GM21825 (cell line): ENCODE results near the gene FNDC5.

Source experiments
- ATAC-seq: cut with Tn5 transposase; IDR thresholded peaks from one replicate; pipeline ENCODE4 v1.9.1; 2021; ENCODE audit warnings: mild to moderate bottlenecking, moderate library complexity; ENCODE audit not compliant: unreplicated experiment

FNDC5 gene

DNA sequence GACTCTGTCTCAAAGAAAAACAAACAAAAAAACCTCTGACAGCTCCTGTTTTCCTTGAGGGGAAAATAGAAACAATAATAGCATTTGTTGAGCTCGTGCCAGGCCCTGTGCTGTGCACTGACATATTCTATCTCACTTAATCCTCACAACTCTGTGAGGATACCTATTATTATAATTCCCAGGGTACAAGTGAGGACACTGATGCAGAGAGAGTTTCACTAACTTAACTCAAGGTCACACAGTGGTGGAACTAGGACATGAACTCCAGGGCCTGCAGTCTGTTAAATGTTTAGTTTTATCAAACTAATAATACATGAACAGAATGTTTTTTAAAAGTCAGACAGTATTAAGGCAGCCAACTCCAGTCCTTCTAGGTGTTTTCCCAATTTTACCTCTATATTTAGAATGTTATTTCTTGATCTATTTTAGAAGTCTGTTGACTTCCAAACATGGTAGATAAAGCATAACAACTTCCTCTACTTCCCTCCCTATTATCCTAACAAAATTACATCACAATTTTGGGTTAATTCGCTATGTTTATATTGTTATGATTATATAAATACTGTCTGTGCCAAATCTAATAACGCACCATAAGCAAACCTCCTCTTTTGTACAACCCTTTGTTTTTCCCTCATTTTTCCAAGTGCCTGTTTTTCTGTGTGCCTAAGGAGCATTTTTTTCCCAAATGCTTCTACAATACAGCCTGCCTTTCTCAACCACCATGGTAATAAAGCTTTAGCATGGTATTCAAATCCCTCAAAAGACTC lies 4.9 kb downstream of the FNDC5 start:
- no peak for ATAC-seq

DNA sequence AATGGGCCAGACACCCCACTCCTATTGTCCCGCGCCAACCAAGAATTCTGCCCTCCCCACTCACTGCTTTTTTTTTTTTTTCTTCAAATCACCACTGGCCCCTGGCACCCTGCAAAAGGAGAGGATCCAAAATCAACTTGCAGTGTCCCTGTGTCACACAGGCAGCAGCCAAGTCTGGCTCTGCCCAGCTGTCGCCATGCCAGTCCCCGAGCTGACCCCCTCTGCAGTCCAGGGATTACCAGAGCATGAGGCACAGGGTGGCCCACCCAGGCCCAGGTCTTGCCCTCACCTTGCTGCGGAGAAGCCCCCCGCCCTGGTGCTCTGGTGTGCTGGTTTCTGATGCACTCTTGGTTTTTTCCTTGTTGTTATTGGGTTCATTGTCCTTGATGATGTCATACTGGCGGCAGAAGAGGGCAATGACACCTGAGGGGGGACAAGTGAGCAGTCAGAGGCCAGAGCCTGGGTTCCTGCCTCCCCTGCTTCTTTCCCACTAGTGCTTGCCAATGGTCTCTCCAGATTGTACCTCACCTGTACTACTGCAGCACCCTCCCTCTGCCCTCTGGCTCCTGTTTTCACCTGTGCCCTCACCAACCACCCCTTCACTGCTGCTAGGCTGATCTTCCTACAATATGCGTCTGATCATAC lies 6.2 kb downstream of the FNDC5 start:
- ATAC-seq: no peak

DNA sequence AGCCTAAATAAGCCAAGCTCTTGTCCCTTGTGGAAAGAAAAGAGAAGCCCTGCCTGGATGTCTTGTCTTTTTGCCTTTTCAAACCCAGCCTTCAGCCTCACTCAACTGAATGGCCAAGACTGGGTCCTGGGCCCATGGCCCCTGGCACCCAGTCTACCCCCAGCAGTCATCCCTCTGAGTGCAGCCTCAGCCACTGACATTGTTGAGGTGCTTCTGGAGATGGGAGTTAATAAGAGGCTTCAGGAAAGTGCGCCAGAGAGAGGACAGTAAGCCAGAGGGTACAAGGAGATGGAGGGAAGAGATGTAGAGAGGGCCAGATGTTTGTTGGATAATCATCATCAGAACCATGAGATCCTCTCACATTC lies 6.8 kb downstream of the FNDC5 start:
- ATAC-seq: no peak

DNA sequence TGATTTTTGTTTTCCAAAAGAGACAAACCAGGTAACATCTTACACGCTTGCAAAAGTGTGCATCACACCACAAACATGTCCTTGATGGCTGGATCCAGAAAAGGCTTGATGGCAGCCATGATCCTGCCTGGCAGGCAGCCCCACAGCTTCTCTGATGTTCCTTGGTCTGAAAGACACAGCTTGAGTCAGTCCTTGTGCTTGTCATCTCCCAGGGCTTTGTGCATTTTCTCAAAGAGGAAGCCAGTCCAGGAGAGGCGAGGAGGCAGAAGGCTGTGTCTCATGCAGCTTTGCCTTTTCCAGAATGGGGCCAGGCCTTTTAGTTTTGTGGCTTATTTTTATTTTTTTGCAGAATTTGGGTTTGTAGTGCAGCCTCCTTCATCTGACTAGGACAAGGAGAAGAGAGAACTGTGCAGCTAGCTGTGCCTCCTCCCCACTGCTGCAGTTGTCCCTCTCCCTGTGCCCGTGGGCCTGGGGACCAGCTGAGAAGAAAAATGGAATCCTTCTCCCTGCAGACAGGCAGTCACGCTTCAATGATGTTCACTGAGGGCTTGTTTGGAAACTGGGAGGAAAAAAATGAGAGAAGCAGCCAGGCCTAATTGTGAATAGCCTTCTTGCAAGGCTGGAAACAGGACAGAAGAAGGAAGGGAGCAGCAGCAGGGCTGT lies 7.4 kb downstream of the FNDC5 start:
- no peak for ATAC-seq

DNA sequence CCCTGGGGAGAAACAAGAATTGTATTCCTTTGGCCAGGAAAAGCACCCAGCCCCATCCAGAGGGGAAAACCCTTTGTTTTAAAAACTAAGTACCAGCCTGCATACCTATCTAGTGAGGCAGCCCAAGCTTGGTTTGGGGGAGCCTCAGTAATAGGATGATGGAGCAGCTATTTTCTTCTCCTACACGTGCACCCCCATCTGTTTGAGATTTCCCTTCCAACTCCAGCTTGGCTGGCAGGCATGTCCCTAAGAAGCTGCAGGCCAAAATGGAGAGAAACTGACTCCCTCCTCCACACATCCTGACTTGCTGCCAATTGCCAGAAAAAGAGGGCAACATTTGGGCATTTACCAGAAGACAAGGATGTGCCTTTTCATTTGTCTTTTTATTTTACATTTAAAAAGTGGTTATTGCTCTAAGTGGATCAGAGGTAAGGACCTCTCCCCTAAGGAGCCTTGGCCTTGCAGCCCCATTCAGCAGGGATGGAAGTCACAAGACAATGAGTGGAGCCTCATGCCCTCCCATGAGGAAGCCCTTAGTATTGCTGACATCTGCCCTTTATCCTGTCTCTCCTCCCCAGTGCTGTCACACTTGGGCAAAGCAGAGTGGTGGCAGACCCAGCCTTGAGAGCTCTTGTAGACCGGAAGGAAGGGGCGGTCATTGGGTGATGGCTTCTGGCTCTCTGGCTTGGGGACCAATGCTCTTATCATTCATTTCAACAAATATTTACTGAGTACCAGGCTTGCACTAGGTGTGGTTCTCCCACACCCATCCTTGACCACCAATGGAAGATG lies 8.6 kb downstream of the FNDC5 start:
- no peak for ATAC-seq

DNA sequence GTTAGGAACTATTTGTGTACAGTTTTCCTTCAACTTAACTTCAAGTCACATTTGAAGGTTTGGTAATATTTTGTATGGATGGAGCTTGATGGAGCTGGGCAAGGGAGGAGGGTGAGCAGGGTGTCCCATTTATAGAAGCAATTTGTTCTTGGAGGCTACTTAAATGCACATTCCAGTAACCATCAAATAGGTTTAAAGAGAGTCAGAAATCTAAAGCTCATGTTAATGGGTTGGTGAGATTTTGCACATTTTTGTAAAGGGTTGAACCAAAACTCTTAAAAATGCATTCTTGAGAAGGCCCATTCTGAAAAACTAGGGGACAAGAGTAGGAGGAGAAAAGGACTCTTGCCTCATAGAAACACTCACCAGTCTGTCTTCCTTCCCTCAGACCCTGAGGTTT lies 10.1 kb downstream of the FNDC5 start:
- no peak for ATAC-seq

DNA sequence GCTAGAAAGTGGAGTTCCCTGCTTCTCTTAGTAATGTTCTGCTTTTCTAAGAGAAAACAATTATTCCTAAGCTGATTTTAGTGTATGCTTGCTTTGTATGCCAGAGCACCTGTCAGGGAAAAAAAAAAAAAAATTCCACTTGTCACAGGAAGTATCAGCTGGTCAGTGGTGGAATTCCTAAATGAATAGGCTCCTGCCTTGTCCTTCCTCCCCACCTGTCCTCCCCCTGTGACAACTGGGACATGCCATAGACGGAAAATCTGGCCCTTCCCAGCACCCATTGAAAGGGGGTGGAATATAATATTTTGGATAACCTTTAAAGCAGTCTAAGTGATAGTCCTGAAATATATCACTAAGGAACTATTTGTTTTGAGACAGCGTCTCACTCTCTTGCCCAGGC lies 10.8 kb downstream of the FNDC5 start:
- no peak for ATAC-seq

DNA sequence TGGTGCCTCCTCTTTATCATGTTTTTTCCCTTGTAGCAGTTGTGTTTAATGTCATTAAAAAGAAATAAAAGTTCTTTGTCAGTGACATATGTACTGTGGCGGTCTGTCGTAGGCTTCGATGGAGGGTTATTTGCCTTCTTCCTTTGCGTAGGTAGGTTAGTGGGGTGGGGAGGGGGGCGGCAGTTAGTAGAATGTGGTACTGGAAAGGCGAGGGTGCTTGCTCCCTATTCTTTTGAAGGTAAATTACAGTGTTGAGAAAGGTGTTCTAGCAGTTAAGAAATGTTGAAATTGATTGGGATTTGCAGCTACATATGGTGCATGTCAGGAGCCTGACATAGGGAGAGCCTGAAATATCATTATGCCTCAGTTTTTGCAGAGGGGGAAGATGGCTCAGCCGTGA lies 11.9 kb downstream of the FNDC5 start:
- no peak for ATAC-seq

DNA sequence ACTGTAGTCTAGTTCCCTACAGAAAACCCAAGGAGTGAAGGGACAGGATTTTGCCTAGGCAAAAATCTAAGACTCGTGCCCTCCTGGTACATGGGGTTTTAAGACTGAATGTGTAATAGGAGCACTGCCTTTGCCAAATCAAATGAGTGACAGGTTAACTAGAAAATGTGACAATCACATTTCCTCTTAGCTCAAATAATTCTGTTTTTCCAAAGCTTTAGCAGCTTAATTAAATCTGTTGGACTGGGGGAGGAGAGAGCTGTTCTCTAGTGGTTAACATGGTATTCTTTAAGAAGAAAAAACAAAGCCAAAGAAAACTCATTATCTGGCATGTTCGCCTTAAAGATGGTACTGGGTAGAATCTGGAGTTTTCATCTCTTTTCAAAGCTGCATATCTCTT lies 12.6 kb downstream of the FNDC5 start:
- no peak for ATAC-seq

DNA sequence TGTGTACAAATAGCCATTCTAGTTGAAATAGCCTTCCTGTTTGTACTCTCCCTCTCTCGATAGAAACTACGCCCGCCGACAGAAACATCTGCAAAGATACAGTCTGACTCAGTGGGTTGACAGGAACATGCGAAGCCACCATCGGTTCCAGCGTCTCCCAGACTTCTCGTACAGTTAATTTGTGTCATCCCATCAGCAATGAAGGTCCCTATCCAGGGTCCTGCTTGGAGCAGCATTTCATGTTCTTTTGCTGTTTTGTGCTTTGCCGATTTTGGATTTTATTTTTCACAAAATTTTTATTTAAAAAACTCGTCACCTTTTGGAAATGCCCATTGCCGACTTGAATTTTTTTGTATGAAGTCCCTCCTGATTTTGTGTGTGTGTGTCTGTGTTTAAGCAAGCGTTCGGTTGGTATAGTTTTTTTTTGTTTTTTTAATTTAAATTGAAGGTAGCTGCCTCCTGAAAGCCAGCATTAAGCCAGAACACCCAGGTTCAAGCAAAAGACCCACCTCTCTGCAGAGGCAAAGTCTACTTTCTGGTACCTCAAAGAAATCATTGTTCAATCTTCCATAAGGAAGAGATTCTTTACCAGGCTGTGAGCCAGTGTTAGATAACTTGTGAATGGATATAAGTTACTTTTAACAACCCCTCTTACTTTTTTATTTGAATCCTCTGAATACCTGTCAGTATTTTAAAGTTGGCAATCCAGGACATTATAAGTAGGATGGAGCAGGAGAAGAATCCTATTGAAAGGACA lies 14.7 kb downstream of the FNDC5 start:
- ATAC-seq: no peak

DNA sequence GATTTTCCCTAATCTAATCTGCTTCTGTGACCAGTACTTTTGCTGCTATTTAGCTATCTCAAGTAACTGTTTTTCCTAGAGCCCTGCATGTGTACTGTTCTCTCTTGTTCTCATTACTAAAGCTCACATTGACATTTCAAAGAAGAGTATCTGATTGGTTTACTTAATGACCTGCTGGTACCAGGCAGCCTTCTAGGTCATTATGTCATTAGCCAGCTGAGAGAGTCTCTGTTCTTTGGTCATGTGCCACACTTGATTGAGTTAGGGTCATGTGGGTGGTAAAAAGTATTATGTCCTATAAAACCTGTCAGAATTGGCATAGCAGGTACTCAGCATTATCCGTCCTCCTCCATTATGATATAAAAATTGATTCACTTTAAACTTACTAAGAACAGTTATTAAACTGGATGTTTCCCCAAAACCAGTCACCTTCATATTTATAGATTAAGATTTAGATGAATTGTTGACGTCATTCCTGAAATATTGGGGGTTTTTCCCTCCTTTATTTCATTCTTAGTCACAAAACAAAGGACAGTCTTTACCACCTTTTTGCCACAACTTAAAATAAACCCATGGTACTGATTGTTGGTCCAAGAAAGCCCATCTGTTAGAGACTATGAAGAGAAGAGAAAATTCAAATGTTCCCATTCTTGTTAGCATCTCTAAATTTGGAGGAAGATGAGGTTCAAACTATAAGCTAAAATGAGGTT lies 22.2 kb downstream of the FNDC5 start:
- no peak for ATAC-seq

DNA sequence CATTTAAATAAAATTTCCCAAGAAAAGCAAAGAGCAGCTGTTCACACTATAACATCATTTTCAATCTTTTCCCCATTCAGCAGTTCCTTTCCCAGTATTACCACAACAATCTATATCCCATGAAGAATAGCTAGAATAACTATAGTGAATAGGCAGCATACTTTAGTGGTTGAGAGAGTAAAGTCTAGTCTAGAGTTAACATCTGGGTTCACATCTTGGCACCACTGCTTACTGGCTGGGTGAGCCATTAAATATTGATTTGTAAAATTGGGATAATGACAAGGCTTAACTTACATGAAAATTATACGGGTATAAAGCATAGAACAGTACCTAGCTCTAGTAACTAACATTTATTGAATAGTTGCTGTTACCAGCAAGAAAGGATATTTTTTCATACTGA lies 38.8 kb downstream of the FNDC5 start:
- no peak for ATAC-seq

DNA sequence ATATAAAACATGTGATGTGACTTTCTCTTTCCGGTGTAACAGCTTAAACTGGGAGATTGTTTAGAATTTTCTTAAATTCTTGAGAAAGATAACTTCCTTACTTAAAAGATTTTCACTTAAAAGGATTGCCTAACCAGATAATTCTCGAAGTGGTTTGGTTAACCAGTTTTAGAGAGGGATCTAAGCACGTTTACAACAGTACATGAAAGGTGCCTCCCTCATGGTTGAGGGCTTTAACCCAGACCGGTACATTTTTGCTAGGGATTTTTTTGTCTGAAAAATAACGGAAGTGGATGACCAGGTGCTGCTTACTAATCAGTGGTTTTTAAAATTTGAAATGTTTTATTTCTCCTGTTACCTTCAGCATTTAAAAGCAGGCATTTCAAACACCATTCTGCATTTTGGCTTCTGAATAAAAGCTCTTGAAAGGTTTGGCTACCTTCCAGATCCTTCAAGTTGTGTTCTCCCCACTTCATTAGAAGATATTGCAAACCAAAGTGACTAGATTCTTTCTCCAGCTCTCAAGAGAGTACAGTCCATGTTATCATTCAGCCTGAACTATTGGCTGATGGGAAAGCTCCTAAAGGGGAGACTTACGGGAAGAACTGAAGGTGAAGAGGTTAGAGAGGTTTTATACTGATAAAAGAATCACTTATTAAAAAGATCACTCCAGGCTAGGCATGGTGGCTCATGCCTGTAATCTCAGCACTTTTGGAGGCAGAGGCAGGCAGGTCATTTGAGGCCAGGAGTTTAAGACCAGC lies 40.4 kb downstream of the FNDC5 start:
- ATAC-seq: no peak

DNA sequence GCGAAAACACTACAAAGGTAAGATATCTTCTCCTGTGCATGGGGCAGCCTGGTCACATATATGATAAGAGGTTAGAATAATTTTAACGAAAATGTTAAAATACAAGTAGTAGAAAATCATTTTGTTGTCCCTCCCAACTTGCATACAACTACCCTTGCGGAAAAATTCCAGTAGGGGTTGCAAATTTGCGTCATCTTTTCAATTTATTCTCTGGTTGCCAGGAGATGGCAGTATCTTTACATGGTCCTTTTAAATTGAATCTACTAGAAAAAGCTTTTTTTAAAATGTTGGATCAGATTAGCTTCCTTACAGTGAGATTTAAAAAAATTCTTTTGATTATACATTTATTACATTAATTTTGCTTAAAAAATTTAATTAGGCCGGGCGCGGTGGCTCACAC lies 42.4 kb downstream of the FNDC5 start:
- no peak for ATAC-seq

DNA sequence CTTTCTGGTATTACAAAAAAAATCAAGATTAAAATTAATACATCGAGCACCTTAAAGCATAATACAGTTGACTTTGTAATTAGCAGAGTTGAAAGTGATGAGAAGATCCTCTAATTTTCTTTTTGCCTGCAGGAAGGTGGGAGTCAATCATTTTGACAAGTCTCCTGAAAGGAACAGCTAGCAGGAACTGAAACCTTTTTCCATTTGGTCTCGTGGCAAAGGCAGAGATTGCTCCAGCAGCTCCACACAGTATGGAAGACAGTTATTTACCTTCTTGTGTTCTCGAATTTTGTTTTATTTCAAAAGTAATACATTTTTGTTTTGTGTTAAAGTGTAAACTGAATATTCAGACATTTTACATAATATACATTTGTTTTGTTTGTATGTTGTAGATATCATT lies 45.5 kb downstream of the FNDC5 start:
- ATAC-seq: no peak

DNA sequence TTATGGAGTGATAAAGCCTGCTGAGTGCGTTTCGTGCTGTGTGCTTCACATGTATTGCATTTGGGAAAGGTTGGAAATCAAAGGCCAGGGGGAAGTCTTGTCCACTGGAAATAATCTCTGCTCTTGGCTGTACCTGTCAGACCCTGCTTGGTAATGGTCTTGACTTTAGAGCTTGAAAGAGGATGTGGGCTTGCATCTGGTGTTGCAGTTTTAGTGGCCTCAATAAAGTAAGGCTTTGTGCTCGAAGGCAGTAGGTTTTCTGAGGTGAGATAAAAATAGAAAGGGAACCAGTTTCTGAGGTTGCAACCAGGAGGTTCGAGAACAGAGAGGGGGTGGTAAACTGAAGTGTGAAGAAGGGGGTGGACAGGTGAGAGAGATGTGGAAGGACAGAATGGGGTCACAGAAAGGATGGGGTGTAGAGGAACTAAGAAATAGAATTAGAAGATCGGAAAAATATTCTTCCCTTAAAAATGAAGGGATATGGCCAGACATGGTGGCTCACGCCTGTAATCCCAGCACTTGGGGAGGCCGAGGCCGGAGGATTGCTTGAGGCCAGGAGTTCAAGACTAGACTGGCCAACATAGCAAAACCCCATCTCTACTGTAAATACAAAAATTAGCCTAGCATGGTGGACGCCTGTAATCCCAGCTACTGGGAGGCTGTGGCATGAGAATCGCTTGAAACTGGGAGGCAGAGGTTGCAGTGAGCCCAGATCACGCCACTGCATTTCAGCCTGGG lies 51.7 kb downstream of the FNDC5 start:
- peak; percentile 33 for ATAC-seq

DNA sequence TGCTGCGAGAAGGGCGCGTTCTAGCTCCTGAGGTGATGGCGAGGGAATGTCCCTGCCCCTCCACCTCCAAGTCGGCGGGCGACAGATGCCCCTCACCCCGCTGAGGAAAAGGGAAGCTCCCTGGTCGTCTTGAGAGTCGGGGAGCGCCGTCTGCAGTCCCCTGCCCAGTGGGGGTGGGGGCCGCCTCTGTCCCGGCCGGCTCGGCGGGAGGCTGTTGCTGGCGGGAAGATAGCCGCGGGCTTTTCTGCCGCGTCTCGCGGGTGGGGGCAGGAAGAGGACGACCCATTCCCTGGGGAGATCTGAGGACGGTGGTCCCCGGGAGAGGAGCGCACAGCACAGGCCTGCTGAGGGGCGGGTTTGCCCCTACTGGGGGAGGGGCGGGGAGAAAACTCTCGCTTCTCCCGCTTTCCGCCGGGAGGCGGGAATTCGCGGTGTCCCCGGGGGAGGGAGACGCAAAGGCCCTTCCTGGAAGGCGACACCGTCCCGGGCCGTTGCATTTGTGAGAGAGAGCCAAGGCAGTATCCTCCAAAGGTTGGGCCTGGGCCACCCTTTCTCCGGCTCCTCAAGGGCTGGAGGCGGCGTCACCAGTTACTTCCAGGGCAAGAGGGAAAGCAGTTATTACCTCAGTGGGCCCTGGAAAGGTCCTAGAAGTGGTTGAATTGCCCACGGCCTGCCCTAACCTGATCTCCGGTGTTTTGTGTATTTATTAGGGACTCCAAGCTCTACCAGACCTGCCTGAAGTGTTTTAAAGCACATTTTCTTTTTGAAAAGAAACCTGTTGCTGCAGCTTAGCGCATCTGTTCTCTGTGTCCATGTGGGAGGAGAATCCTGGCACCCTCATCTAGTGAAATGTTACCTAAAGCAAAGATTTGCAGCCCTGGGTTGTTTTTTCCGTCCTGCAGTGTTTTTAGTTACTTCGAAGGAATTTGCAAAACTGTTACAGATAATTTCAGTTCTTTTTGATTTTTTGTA lies 52.6 kb downstream of the FNDC5 start:
- ATAC-seq: peak; percentile 17
